ENCODE results near the gene XRCC4. TPM values are rescaled to one million over a fixed set of nuclear protein-coding genes. Genes with fewer than 3 reads are reported as not detected.
"Not testable (repeated sequence)": the region's sequence is repeated elsewhere in the genome, so short reads cannot be mapped to it uniquely, and the experiment has no call there.

The XRCC4 gene
- total RNA-seq, 4 donors from 2014 or later = 6.1 to 7.4 (median 7.0) TPM

DNA sequence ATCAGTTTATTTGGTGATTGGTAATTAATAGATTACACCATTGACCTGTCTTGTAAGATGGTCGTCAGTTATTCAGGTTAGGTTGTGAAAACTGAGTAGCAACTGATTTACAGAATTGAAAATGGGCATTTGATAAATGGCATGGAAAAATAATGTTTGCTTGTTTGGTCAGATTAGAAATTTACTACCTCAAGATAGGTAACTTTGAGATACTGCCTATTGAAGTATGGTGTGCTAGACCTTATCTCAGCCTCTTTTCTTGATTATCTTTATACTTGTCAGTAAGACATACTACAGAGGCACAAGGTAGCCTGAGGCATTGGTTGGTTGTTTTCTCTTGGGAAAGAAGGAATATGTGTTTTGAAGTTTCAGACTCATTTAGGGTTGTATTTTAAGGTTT, 174.5 kb downstream of the XRCC4 start:
- DNase-seq (ENCODE audit: low spot score) = no peak
- no peak for ATAC-seq (ENCODE audit: low FRiP score)
- no peak for TF ChIP-seq CTCF (IDR thresholded peaks at IDR 0.05)

DNA sequence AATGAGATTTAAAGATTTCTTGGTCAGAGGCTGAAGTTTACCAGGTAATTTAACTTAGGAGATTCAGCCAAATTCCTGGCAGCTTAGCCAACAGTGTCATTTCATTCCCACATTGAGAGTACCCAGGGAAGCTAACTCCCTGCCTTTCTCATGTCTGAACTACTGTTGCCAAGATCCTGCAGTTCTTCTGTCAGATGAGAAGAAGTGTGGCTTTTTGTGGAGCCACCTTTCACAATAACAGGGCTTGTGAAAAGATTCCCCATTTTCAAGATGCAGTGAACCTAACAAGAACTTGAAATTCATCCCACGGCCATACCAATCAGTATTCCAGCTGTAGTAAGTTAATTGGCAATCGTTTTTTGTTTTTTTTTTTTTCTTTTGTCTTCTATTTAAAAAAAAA, 176.4 kb downstream of the XRCC4 start:
- DNase-seq (ENCODE audit: low spot score) = no peak
- TF ChIP-seq CTCF (IDR thresholded peaks at IDR 0.05) = no peak
- no peak for ATAC-seq (ENCODE audit: low FRiP score)

- no peak for ATAC-seq (ENCODE audit: low FRiP score)
- no peak for DNase-seq (ENCODE audit: low spot score)
- TF ChIP-seq CTCF (IDR thresholded peaks at IDR 0.05) = no peak
These were observed 177.9 kb downstream of the XRCC4 start for GRCh38 chr5:83255268-83255667.

- ATAC-seq (ENCODE audit: low FRiP score) (no peak), DNase-seq (ENCODE audit: low spot score) (no peak)
- TF ChIP-seq CTCF (IDR thresholded peaks at IDR 0.05) = no peak
These were observed 178.9 kb downstream of the XRCC4 start for GRCh38 chr5:83256091-83256780.

GRCh38 chr5:83257684-83258083, 180.3 kb downstream of the XRCC4 start:
- ATAC-seq (ENCODE audit: low FRiP score) = not testable (repeated sequence)

DNA sequence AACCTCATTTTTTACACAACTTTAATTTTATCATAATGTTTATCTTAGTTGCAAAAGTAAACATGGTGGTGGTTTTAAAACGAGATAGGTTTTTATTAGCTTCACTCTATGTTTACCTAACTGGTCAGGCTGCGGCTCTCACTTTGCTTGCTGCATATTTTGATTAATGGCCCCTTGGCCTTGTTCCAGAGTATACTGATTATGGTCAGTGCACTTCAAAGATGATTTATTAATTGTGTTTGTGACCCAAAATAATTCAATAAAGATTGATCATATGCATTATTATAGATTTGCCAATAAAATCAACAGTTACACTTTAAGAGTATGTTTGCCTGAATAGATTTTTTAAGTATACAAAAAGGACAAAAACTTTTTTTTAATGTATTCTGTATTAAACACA, 188.0 kb downstream of the XRCC4 start:
- DNase-seq (ENCODE audit: low spot score) = no peak
- no peak for ATAC-seq (ENCODE audit: low FRiP score)
- no peak for TF ChIP-seq CTCF (IDR thresholded peaks at IDR 0.05)

More at GRCh38 chr5:83257684-83258083, 180.3 kb downstream of the XRCC4 start:
- not testable (repeated sequence) for DNase-seq (ENCODE audit: low spot score)

GRCh38 chr5:83270311-83270710, 193.0 kb downstream of the XRCC4 start:
- ATAC-seq (ENCODE audit: low FRiP score) = no peak
- TF ChIP-seq CTCF (IDR thresholded peaks at IDR 0.05) = no peak
- no peak for DNase-seq (ENCODE audit: low spot score)
